A549 (cell line): ENCODE results near the gene MEGF6. TPM values are rescaled to one million over a fixed set of nuclear protein-coding genes. Genes with fewer than 3 reads are reported as not detected.

Experiments used
- ATAC-seq, 2 experiments: fragments of 200-7000 bp in 1 of 2; fragments of >200 bp in 1 of 2; cut with Nextera tagmentation in 1 of 2; cut with Tn5 transposase in 1 of 2; 3 replicates each; pipeline versions ENCODE4 v1.8.0 to v1.9.1; 2018 to 2020; ENCODE audit warnings: mild to moderate bottlenecking in 1 of 2, moderate library complexity in 1 of 2
- CTCF ChIA-PET: fragments of 300-600 bp; sonication (Branson Sonifier 250); formaldehyde crosslinking; extraction: SDS; loops from one replicate; lab custom pipeline; 2021; ENCODE audit warnings: antibody characterized with exemption, inconsistent platforms; lab: Yijun Ruan, JAX
- POLR2A ChIA-PET: fragments of 350-600 bp; formaldehyde crosslinking; extraction: SDS; loops from one replicate; lab custom pipeline; 2021; ENCODE audit warnings: antibody characterized with exemption, inconsistent platforms; lab: Yijun Ruan, JAX
- DNase-seq, 2 experiments: peaks; one replicate each; pipeline versions ENCODE4 v3.0.0 to v3.0.0-alpha.2; 2011 to 2016; ENCODE audit warnings: low read depth in 1 of 2, low spot score in 1 of 2
- FAIRE-seq: peaks from 2 replicates; lab custom pipeline; 2011; peaks lifted over from hg19 to GRCh38; lab: Jason Lieb, UNC
- H3K27ac ChIP-seq, 2 experiments: fragments of >200 bp; sonication (Bioruptor Twin); formaldehyde crosslinking; 3 replicates each; pipeline ENCODE4 v1.5.1; 2016 to 2017
- H3K4me1 ChIP-seq: fragments of >200 bp; sonication (Bioruptor Twin); formaldehyde crosslinking; 3 replicates; pipeline ENCODE4 v1.6.1; 2016
- H3K4me2 ChIP-seq: fragments of >200 bp; sonication (Bioruptor Twin); formaldehyde crosslinking; 3 replicates; pipeline ENCODE4 v1.6.1; 2016
- H3K4me3 ChIP-seq: fragments of >200 bp; sonication (Bioruptor Twin); formaldehyde crosslinking; 3 replicates; pipeline ENCODE4 v1.5.1; 2016
- H3K9me3 ChIP-seq: fragments of >200 bp; sonication (Bioruptor Twin); formaldehyde crosslinking; 3 replicates; pipeline ENCODE4 v1.6.1; 2016
- CBX2 ChIP-seq: fragments of 200-600 bp; sonication (generic); IDR thresholded peaks from 2 replicates; pipeline ENCODE4 v1.6.1; 2016; ENCODE audit warnings: low read depth, mild to moderate bottlenecking, borderline replicate concordance
- CHD4 ChIP-seq: fragments of 200-600 bp; sonication (generic); IDR thresholded peaks from 2 replicates; pipeline ENCODE4 v1.6.1; 2016; ENCODE audit warnings: antibody characterized with exemption, mild to moderate bottlenecking, borderline replicate concordance
- EHF ChIP-seq: fragments of 250-450 bp; sonication (Bioruptor Pico); IDR thresholded peaks from 2 replicates; pipeline ENCODE4 v1.5.0; 2020; ENCODE audit warnings: mild to moderate bottlenecking
- EHMT2 ChIP-seq: fragments of 200-600 bp; sonication (generic); IDR thresholded peaks from 2 replicates; pipeline ENCODE4 v1.6.1; 2016; ENCODE audit warnings: antibody characterized with exemption, low read depth, mild to moderate bottlenecking, moderate library complexity
- FOSB ChIP-seq: fragments of 250-450 bp; sonication (Bioruptor Pico); IDR thresholded peaks from 2 replicates; pipeline ENCODE4 v1.5.0; 2020; ENCODE audit warnings: mild to moderate bottlenecking, moderate library complexity
- FOSL2 ChIP-seq, 2 experiments: fragments of 450-650 bp in 1 of 2; fragments of >200 bp in 1 of 2; sonication (Bioruptor Twin) in 1 of 2; formaldehyde crosslinking; IDR thresholded peaks; 2 replicates each; pipeline versions ENCODE4 v1.5.0 to v1.6.1; 2016 to 2020; ENCODE audit warnings: mild to moderate bottlenecking in 1 of 2, moderate library complexity in 1 of 2
- FOXS1 ChIP-seq: fragments of 250-450 bp; sonication (Bioruptor Pico); IDR thresholded peaks from 2 replicates; pipeline ENCODE4 v1.5.0; 2020; ENCODE audit warnings: mild to moderate bottlenecking, moderate library complexity
- HEYL ChIP-seq: fragments of 250-450 bp; sonication (Bioruptor Pico); IDR thresholded peaks from 2 replicates; pipeline ENCODE4 v1.8.0; 2021; ENCODE audit warnings: mild to moderate bottlenecking, moderate library complexity
- HOXB5 ChIP-seq: fragments of 250-450 bp; sonication (Bioruptor Pico); IDR thresholded peaks from 2 replicates; pipeline ENCODE4 v1.5.0; 2020; ENCODE audit warnings: mild to moderate bottlenecking, moderate library complexity
- KDM5A ChIP-seq: fragments of 200-600 bp; sonication (generic); IDR thresholded peaks from 2 replicates; pipeline ENCODE4 v1.6.1; 2016; ENCODE audit warnings: antibody characterized with exemption, mild to moderate bottlenecking
- MAFK ChIP-seq: fragments of 450-650 bp; IDR thresholded peaks from 2 replicates; pipeline ENCODE4 v1.6.1; 2014; ENCODE audit not compliant: partially characterized antibody
- MYC ChIP-seq: IDR thresholded peaks from 2 replicates; pipeline ENCODE4 v1.6.1; 2012; ENCODE audit warnings: mild to moderate bottlenecking, inconsistent platforms, low read length, improper control_type of control experiment, borderline replicate concordance
- PHF8 ChIP-seq: fragments of 200-600 bp; sonication (generic); IDR thresholded peaks from 2 replicates; pipeline ENCODE4 v1.6.1; 2016; ENCODE audit warnings: low read depth, mild to moderate bottlenecking, antibody characterized with exemption, moderate library complexity, borderline replicate concordance
- RAD21 ChIP-seq, 2 experiments: fragments of >200 bp in 1 of 2; sonication (Bioruptor Twin) in 1 of 2; formaldehyde crosslinking in 1 of 2; IDR thresholded peaks in 1 of 2; conservative IDR thresholded peaks in 1 of 2; 2 replicates in 1 of 2; 3 replicates in 1 of 2; pipeline ENCODE4 v1.6.1; 2012 to 2018; ENCODE audit warnings: inconsistent platforms in 1 of 2
- RCOR1 ChIP-seq: fragments of 150-350 bp; IDR thresholded peaks from 2 replicates; pipeline ENCODE4 v1.6.1; 2014; ENCODE audit warnings: antibody characterized with exemption, low read length, low read depth
- SREBF2 ChIP-seq: fragments of 450-650 bp; IDR thresholded peaks from 2 replicates; pipeline ENCODE4 v1.6.1; 2014; ENCODE audit warnings: mild to moderate bottlenecking, moderate library complexity
- ZC3H11A ChIP-seq: fragments of 450-650 bp; IDR thresholded peaks from 2 replicates; pipeline ENCODE4 v1.6.1; 2014; ENCODE audit warnings: antibody characterized with exemption, mild to moderate bottlenecking
- ZSCAN20 ChIP-seq: fragments of 250-450 bp; sonication (Bioruptor Pico); IDR thresholded peaks from 2 replicates; pipeline ENCODE4 v1.8.0; 2022; ENCODE audit warnings: mild to moderate bottlenecking, moderate library complexity
- WGBS: methylation state at CpG from one replicate; pipeline ENCODE4 v1.1.6; 2017; ENCODE audit errors: missing lambda C conversion rate; 5-methylcytosine and 5-hydroxymethylcytosine counted together
- polyA plus RNA-seq, 4 experiments: library from polyadenylated mRNA; depleted of rRNA in 3 of 4; stranded (reverse); fragments of >200 nt; fragmentation: RNase III in 1 of 4; extraction: RNeasy Plus Mini Kit Qiagen cat#74134 plus additional on column Dnase treatment in 1 of 4; gene quantifications; 2 replicates in 3 of 4; 3 replicates in 1 of 4; pipeline ENCODE4 v1.2.3, GENCODE V29; 2011 to 2017
- TF ChIP-seq, protein P1 (sequence below): fragments of 200-600 bp; sonication (generic); IDR thresholded peaks from 2 replicates; pipeline ENCODE4 v1.6.1; 2016; ENCODE audit warnings: antibody characterized with exemption, mild to moderate bottlenecking, moderate library complexity
- TF ChIP-seq, protein P2 (sequence below): IDR thresholded peaks from 2 replicates; pipeline ENCODE4 v1.6.1; 2012

MEGF6 gene
- polyA plus RNA-seq, 2 of the 4 experiments (the other 2 are of a cell fraction), result 0.66 to 13.7 TPM

GRCh38 chr1:3516481-3516869, 94.8 kb downstream of the MEGF6 start:
- no peak overlapping the region for H3K4me2 ChIP-seq
- no peaks in the 10 kb centered on the region for H3K9me3 ChIP-seq
- no peak for DNase-seq
- peak overlapping the region in 1 of 2 experiments; percentile 4; a peak in 1 of 6 replicates for H3K27ac ChIP-seq
- POLR2A ChIA-PET, result no interaction called here
- no peaks in the 10 kb centered on the region for H3K4me1 ChIP-seq
- H3K4me3 ChIP-seq, result no peak overlapping the region
- WGBS, result 100% methylated on average over 5 of the region's 15 CpGs
- no peak for TF ChIP-seq KDM5A
- TF ChIP-seq, protein P1, sequence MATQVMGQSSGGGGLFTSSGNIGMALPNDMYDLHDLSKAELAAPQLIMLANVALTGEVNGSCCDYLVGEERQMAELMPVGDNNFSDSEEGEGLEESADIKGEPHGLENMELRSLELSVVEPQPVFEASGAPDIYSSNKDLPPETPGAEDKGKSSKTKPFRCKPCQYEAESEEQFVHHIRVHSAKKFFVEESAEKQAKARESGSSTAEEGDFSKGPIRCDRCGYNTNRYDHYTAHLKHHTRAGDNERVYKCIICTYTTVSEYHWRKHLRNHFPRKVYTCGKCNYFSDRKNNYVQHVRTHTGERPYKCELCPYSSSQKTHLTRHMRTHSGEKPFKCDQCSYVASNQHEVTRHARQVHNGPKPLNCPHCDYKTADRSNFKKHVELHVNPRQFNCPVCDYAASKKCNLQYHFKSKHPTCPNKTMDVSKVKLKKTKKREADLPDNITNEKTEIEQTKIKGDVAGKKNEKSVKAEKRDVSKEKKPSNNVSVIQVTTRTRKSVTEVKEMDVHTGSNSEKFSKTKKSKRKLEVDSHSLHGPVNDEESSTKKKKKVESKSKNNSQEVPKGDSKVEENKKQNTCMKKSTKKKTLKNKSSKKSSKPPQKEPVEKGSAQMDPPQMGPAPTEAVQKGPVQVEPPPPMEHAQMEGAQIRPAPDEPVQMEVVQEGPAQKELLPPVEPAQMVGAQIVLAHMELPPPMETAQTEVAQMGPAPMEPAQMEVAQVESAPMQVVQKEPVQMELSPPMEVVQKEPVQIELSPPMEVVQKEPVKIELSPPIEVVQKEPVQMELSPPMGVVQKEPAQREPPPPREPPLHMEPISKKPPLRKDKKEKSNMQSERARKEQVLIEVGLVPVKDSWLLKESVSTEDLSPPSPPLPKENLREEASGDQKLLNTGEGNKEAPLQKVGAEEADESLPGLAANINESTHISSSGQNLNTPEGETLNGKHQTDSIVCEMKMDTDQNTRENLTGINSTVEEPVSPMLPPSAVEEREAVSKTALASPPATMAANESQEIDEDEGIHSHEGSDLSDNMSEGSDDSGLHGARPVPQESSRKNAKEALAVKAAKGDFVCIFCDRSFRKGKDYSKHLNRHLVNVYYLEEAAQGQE, result no peak
- TF ChIP-seq MAFK, result no peak
- no peak for TF ChIP-seq RCOR1
- no peak for TF ChIP-seq EHF (CRISPR knock-in tag)
- no peak for TF ChIP-seq RAD21 (conservative IDR thresholded peaks at IDR 0.05 in 1 of 2, IDR thresholded peaks at IDR 0.05 in 1 of 2)
- TF ChIP-seq EHMT2, result no peak
- no peak for TF ChIP-seq HOXB5 (CRISPR knock-in tag)
- no peak for TF ChIP-seq ZSCAN20 (CRISPR knock-in tag)
- TF ChIP-seq CBX2, result no peak
- no peak for TF ChIP-seq SREBF2
- TF ChIP-seq CHD4, result no peak
- TF ChIP-seq, protein P2, sequence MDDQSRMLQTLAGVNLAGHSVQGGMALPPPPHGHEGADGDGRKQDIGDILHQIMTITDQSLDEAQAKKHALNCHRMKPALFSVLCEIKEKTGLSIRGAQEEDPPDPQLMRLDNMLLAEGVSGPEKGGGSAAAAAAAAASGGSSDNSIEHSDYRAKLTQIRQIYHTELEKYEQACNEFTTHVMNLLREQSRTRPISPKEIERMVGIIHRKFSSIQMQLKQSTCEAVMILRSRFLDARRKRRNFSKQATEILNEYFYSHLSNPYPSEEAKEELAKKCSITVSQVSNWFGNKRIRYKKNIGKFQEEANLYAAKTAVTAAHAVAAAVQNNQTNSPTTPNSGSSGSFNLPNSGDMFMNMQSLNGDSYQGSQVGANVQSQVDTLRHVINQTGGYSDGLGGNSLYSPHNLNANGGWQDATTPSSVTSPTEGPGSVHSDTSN, result no peak
- no peak for TF ChIP-seq FOXS1 (CRISPR knock-in tag)
- no peak for TF ChIP-seq ZC3H11A
- TF ChIP-seq HEYL (CRISPR knock-in tag), result no peak
- TF ChIP-seq FOSL2 (IDR thresholded peaks at IDR 0.05), result no peak
- TF ChIP-seq FOSL2 (CRISPR knock-in tag; IDR thresholded peaks at IDR 0.05), result no peak
- no peak for FAIRE-seq
- ATAC-seq, result no peak
- CTCF ChIA-PET, result interaction anchor here (0.9 to 3.1 kb wide), 6 partner anchors 11 to 63 kb away, joined by 3 to 8 read pairs (median 4); no protein-coding TSS in a partner anchor

GRCh38 chr1:3515774-3516480, 95.4 kb downstream of the MEGF6 start:
- Histone ChIP-seq H3K4me3 (no peak overlapping the region), H3K4me1 (no peaks in the 10 kb centered on the region), H3K9me3 (no peaks in the 10 kb centered on the region), H3K4me2 (no peak overlapping the region), H3K27ac (peak overlapping the region in 1 of 2 experiments; percentile 4; a peak in 1 of 6 replicates)
- no peak for FAIRE-seq
- no peak for DNase-seq
- WGBS, result 60% methylated on average over 1 of the region's 19 CpGs
- ChIA-PET CTCF (interaction anchor here (0.9 to 1.2 kb wide), 5 partner anchors 12 to 63 kb away, joined by 3 to 4 read pairs (median 3); no protein-coding TSS in a partner anchor), POLR2A (no interaction called here)
- TF ChIP-seq MYC (no peak), PHF8 (no peak), FOSB (CRISPR knock-in tag) (no peak)
- no peak for ATAC-seq
